ENCODE results near the gene GOLGA1.
A peak's percentile ranks its signal among the peaks of the same experiment; 100 is the strongest.
"Not testable (repeated sequence)": the region's sequence is repeated elsewhere in the genome, so short reads cannot be mapped to it uniquely, and the experiment has no call there.

The GOLGA1 gene

GRCh38 chr9:124857533-124858162 lies 83.2 kb downstream of the GOLGA1 start:
- no peak for DNase-seq

GRCh38 chr9:124855944-124856765 lies 84.7 kb downstream of the GOLGA1 start:
- no peak for DNase-seq

- no peak for DNase-seq
These were observed 85.3 kb downstream of the GOLGA1 start for GRCh38 chr9:124855566-124855943.

GRCh38 chr9:124854822-124855221 lies 86.1 kb downstream of the GOLGA1 start:
- DNase-seq, result no peak

GRCh38 chr9:124854161-124854560 lies 86.7 kb downstream of the GOLGA1 start:
- no peak for DNase-seq

- no peak for DNase-seq
These were observed 87.2 kb downstream of the GOLGA1 start for GRCh38 chr9:124853605-124854143.

- DNase-seq, result peak; percentile 66 to 82 (median 78)
These were observed 87.9 kb downstream of the GOLGA1 start, which contains the start of gene WDR38 for GRCh38 chr9:124852829-124853531. WDR38 (plus strand) TSS chr9:124853460; CDS start chr9:124853532, 72 bp downstream.

GRCh38 chr9:124852121-124852828 lies 88.6 kb downstream of the GOLGA1 start:
- DNase-seq, result no peak

GRCh38 chr9:124849801-124850200 lies 91.1 kb downstream of the GOLGA1 start:
- DNase-seq, result no peak

GRCh38 chr9:124846969-124847368 lies 93.9 kb downstream of the GOLGA1 start:
- DNase-seq, result no peak

- not testable (repeated sequence) for DNase-seq
These were observed 94.4 kb downstream of the GOLGA1 start for GRCh38 chr9:124846467-124846866.

- no peak for DNase-seq
These were observed 96.6 kb downstream of the GOLGA1 start for GRCh38 chr9:124844291-124844690.

- DNase-seq, result no peak
These were observed 97.3 kb downstream of the GOLGA1 start for GRCh38 chr9:124843456-124844034.

- DNase-seq, result no peak
These were observed 99.6 kb downstream of the GOLGA1 start for GRCh38 chr9:124841075-124841821.

- no peak for DNase-seq
These were observed 100.5 kb downstream of the GOLGA1 start for GRCh38 chr9:124840300-124840833.

GRCh38 chr9:124839612-124840299 lies 101.1 kb downstream of the GOLGA1 start:
- DNase-seq, result no peak

- not testable (repeated sequence) for DNase-seq
These were observed 102.2 kb downstream of the GOLGA1 start for GRCh38 chr9:124838567-124839275.

- not testable (repeated sequence) for DNase-seq
These were observed 102.8 kb downstream of the GOLGA1 start for GRCh38 chr9:124838132-124838531.

- no peak for DNase-seq
These were observed 105.8 kb downstream of the GOLGA1 start for GRCh38 chr9:124835026-124835557.
